Measurements from ENCODE around the gene SUSD4.

GRCh38 chr1:223219846-223220610, 143.9 kb downstream of the SUSD4 start:
- no peak for TF ChIP-seq CTCF (IDR thresholded peaks at IDR 0.05 in 2 of 3, conservative IDR thresholded peaks at IDR 0.05 in 1 of 3; ENCODE audit: control insufficient read depth in 2 of 3, extremely low read depth in 1 of 3, insufficient read depth in 1 of 3, low read depth in 3 of 3, low read length in 3 of 3)
- no peak for TF ChIP-seq ZNF274 (IDR thresholded peaks at IDR 0.05; ENCODE audit: insufficient read depth, insufficient read length)
- no peak for TF ChIP-seq ZNF384 (IDR thresholded peaks at IDR 0.05; ENCODE audit: borderline replicate concordance, low read depth, low read length)
- no peak for TF ChIP-seq CEBPZ (IDR thresholded peaks at IDR 0.05; ENCODE audit: low read depth, low read length)
- TF ChIP-seq NR2C2 (IDR thresholded peaks at IDR 0.05; ENCODE audit: borderline replicate concordance, control insufficient read depth, insufficient read length, low read depth) = no peak
- no peak for TF ChIP-seq HDGF (IDR thresholded peaks at IDR 0.05)
- TF ChIP-seq CREB1 (IDR thresholded peaks at IDR 0.05; ENCODE audit: low read depth) = no peak
- TF ChIP-seq FOXK2 (IDR thresholded peaks at IDR 0.05) = no peak
- TF ChIP-seq BCL11A (IDR thresholded peaks at IDR 0.05; ENCODE audit: low read depth, low read length) = no peak
- TF ChIP-seq, protein P1, sequence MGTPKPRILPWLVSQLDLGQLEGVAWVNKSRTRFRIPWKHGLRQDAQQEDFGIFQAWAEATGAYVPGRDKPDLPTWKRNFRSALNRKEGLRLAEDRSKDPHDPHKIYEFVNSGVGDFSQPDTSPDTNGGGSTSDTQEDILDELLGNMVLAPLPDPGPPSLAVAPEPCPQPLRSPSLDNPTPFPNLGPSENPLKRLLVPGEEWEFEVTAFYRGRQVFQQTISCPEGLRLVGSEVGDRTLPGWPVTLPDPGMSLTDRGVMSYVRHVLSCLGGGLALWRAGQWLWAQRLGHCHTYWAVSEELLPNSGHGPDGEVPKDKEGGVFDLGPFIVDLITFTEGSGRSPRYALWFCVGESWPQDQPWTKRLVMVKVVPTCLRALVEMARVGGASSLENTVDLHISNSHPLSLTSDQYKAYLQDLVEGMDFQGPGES (IDR thresholded peaks at IDR 0.05) = no peak
- TF ChIP-seq NFIC (IDR thresholded peaks at IDR 0.05; ENCODE audit: low read depth, low read length) = no peak
- TF ChIP-seq SUZ12 (IDR thresholded peaks at IDR 0.05; ENCODE audit: unreplicated experiment) = no peak

Measured in GM12878 (cell line).